CD4-positive, alpha-beta T cell treated with Interferon gamma for 1 hour (primary cell): Measurements from ENCODE around the gene ITPRIP.

Experiments
- DNase-seq: peaks from one replicate; pipeline ENCODE4 v3.0.0-alpha.2; 2020

The ITPRIP gene, protein sequence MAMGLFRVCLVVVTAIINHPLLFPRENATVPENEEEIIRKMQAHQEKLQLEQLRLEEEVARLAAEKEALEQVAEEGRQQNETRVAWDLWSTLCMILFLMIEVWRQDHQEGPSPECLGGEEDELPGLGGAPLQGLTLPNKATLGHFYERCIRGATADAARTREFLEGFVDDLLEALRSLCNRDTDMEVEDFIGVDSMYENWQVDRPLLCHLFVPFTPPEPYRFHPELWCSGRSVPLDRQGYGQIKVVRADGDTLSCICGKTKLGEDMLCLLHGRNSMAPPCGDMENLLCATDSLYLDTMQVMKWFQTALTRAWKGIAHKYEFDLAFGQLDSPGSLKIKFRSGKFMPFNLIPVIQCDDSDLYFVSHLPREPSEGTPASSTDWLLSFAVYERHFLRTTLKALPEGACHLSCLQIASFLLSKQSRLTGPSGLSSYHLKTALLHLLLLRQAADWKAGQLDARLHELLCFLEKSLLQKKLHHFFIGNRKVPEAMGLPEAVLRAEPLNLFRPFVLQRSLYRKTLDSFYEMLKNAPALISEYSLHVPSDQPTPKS

GRCh38 chr10:104337985-104338735 is at the start of gene ITPRIP:
ITPRIP (minus strand) TSS chr10:104338465; CDS start chr10:104316051, 22,414 bp downstream.
- peak; percentile 70 for DNase-seq

DNA sequence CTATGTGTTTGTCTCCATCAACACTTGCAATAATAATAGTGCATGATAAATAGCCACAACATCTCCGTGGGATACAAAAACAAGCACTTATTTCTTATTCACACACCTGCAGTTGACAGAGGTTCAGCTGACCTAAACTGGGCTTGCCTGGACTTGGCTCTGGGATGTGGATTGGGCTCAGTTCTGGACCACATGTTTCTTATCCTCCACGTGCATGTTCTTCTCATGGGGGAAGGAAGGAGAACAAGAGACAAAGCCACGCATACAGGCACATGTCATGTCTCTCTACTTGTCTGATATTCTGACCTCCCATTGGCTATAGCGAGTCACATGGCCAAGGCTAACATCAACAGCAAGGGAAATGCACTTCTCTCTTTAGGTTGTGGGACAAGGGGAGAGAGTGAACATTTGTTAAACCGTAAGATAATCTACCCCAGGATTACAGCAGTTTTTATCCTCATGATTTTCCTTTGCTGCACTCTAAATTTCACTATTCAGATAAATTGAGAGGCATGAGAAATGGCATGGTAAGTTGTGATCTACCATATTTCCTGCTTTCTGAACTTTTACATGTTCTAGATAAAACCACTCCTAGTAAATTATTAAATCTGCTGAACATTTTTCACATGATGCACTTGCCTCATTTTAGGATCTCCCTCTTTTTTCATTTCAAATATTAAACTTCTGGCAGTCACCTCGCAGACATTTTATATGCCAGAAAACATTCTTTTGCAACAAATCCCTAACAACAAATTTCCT is 49.0 kb upstream of the ITPRIP start:
- DNase-seq = no peak

DNA sequence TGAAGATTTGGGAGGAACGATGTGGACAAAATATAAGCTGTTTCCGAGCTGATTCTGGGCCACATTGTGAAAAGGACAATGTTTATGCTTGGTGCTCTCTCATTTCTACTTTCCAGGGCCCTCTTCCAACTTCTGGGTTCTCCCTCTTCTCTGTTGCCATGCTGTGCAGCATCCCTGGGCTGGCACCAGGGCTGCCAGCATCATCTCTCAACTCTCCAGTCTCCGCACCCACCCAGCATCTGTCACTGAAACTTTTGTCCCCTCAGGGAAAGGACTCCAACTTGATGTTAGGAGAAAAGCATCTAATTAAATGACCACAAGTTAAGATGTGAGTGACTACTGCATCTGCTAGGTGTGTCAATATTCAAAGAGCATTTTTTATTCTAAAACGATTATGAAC is 42.1 kb upstream of the ITPRIP start:
- no peak for DNase-seq

DNA sequence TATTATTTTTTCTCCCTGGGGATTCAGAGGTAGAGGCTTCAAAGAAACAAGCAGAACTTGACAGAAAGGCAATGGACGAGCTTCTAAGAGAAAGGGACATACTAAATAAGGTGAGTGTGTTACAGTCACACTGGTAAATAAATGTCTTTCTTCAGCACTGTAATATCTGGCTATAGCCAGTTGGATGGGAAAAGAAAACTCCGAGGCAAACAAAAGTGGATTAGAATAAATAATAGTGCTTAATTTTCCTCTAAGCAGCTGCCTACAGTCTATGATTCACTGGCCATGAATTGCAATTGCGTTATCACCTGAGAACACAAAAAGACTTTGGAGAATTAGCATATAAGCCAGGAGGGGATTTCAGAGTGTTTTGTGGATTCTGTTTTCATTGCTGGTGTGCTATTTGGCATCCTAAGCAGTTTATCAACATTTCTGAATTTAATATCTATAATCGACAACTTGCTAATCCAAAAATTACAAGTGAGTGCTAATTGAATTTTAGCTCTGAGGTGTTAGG is 38.6 kb upstream of the ITPRIP start:
- no peak for DNase-seq

DNA sequence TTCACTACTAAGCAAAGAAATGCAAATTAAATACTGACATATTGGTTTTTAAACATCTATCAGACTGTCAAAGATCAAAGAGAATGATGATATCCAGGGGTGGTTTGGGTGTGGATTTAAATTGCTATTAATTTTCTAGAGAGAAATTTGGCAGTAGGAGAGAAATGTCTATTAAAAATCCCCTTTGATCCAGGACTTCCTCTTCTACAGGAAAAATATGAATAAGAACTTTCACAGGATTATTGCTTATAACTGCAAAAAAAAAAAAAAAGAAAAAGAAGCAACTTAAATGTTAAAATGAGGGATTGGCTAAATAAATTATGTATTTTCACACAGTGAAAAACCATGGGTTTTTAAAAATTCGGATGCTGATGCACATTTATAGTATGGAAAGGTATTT is 36.3 kb upstream of the ITPRIP start:
- no peak for DNase-seq

GRCh38 chr10:104371753-104372152 is 33.5 kb upstream of the ITPRIP start:
- no peak for DNase-seq

DNA sequence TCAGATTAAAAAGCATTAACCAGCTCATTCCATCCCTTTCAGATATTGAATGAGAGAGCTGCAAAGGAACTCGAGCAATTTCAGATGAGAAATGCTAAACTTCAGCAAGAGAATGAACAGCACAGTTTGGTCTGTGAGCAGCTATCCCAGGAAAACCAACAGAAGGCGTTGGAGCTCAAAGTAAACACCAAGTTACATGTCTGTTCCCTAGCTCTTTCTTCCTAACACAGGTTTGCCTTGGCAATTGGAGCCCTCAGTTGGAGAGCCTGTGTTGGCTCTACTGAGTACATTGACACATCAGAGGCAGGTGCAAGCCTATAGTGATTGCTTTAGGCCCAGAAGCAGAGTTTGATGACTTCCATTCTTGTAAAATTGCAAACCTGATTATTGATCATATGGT is 30.1 kb upstream of the ITPRIP start:
- no peak for DNase-seq

DNA sequence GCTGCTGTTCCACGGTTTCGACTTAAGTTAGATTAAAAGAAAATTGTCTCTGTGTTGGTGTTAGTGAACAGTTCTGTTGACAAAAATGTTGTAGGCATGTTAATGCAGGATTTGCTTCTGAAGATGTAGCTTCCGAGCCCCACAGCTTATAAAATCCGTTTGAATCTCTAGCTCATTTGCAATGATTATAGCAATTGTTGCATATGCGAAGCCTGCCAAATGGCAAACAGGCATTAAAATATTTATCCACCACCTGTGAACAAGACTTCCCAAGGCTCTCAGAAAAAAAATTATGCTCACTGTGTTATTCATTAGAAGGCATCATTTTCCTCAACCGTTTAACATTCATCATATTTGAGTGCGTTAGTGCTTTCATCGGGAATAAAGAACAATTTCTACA is 29.6 kb upstream of the ITPRIP start:
- no peak for DNase-seq

- DNase-seq = no peak
Measured at GRCh38 chr10:104359811-104360210, 21.5 kb upstream of the ITPRIP start.

DNA sequence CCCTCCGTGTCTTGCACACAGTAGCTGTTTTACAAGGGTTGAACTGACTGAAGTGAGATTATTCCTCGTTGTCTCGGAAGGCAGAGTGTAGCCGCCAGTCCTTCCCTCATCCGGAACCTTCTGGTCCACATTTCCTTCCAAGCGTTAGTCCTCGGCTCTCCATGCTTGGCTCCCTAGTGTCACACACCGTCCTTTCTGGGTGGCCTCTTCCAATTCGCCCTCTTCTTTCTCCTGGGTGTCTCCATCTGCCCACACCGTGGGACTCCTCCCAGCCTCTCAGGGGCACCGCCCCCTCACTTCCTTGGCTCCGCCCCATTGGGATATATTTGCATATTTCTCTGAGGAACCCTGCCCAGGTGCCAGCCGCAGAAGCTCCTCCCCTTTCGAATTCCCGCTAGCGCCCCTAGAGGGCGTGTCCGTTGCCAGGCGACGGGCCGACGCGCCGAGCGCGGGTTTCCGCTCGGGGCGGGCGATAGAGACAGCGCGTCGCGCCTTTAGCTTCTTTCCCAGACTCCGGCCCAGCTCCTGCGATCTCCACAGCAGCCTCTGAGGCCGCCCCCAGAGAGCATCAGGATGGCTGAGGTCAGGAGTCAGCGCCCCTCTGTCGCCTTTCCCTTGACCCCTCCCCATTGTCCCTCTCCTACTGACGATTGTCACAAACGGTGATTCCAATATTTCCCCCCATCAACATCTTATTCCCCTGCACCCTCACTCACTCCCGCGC is 15.2 kb upstream of the ITPRIP start, which contains the start of gene CFAP58:
Gene CFAP58 (plus strand): TSS at position 509 of the 724 bp plus-strand sequence. CDS start 65 bp downstream, at position 574.
- peak; percentile 91 for DNase-seq

DNA sequence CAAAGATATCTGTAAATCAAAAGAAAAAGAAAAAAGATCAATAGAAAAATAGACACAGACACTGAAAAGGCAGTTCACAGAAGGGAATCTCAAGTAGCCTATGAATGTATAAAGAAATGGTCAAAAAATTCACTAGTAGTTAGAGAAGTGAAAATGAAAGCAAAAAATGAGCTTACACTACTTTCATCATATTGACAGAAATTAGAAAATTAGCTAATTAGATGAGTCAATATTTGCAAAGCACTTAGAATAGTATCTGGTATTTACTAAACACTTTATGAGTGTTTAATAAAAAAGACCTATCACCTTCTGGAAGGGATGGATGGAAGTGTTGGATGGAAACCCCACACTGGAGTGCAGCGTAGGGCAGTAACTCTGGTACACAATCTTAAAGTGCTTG is 13.7 kb upstream of the ITPRIP start:
- no peak for DNase-seq

GRCh38 chr10:104351061-104351702 is 12.9 kb upstream of the ITPRIP start:
- no peak for DNase-seq

- DNase-seq = no peak
Measured at GRCh38 chr10:104350127-104350635, 11.9 kb upstream of the ITPRIP start.

DNA sequence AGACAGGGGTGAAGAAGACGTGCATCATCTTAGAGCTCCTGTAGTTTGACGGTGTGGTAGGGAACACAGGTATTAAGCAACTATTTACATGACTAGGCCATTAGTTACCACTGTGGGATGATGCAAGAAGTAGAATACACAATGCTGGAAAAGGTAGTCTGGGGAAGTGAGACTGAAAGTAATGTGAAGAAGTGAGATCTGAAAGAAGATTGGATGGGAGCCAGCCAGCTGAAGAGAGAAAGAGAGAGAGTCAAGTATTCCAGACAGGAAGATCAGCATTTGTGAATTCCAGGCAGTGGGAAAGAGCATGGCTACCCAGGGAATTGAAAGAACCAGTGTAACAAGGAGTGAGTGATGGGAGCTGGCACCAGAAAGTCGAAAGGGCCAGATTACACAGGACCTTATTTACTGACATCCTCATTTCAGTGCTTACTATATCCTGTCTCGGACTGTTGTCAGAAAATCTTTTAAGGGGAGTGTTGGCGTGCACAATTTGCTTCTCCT is 11.4 kb upstream of the ITPRIP start:
- DNase-seq = no peak

DNA sequence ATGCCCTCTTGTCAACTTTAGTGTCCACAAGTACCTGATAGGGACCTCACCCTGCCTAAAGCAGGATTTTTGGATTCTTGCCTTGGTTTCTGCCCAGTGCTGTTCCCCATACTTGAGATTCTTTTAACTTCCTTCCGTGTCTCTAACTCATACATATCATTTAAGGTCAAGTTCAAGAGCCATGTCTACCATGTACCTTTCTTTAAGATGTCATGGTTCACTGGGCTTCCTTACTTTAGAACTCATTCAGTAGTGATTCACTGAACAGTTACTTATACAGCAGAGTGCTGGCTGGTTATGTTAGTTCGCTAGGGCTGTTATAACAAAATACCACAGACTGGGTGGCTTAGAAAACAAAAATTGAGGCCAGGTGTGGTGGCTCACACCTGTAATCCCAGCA is 10.3 kb upstream of the ITPRIP start:
- no peak for DNase-seq

DNA sequence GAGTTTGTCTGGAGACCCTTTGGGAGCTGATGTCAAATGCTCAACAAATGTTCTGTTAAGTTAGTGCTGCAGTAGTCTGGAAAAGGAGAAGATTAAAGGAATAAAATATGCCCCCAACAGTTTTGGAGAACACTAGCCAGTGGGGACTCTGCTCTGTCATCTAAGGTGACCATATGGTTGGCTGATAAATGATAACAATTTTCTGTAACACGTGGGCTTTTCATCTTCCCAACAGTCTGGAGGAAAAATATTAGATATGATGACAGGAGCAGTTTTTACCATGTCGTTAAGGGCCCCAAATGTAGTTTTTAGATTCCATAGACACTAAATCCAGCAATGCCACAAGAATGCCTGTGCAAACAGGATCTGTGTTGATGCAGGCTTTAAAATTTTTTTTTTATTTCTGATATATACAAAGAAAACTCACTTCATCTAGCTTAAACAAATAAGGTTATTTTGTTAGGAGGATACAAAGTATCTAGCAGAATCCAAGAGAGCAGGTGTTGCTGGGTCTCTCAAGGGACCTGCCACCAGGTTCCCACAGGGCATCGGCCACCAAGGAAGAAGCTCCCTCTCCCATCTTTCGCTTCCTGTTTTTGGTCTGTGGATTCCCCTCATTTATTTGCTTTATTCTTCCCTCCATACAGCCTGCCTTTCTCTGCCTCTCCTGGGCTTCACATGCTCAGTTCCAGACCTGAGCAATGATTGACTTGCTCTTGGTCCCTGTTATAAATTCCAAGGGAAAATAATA is 9.2 kb upstream of the ITPRIP start:
- DNase-seq = no peak

GRCh38 chr10:104345941-104346340 is 7.7 kb upstream of the ITPRIP start:
- no peak for DNase-seq

DNA sequence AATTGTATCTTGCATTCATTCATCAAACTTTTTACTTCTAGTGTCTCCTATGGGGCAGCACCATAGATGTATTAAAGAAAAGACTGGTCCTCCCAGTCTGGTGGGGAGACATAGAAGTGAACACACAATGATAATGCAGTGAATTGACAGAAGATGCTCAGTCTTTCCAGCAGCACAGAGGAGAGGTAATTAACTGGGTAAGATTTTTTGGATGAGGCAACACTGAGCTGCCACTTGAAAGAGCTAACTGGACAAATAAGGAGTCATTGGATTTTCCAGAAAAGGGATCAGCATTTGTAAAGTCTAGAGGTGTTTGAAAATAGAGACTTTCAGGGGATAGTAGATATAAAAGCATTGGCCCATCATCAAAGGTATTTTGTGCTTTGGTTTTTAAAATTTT is 7.2 kb upstream of the ITPRIP start:
- no peak for DNase-seq

DNA sequence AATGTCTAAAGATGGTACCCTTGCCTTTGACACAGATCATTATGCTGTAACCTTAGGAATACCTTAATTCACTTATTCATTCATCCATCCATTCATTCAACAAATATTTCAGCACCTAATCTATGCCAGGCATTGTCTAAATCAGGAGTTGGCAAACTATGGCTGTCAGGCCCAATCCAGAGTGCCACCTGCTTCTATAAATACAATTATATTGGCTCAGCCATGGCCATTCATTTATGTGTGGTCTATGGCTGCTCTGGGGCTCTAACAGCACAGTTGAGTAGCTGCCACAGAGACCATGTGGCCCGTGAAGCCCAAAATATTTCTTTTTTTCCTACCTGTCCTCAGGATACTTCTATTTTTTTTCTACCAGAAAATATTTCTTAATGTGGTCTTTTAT is 6.0 kb upstream of the ITPRIP start:
- no peak for DNase-seq

- no peak for DNase-seq
Measured at GRCh38 chr10:104342941-104343411, 4.7 kb upstream of the ITPRIP start.
